Testis (tissue), 2 donors: ENCODE measurements around the gene SOX8.

Experiments
- POLR2A ChIP-seq: fragments of 450-650 bp; IDR thresholded peaks from one replicate; pipeline ENCODE4 v1.6.1; 2017; ENCODE audit warnings: antibody characterized with exemption, mild to moderate bottlenecking, moderate library complexity
- TF ChIP-seq, protein P1 (sequence below), 3 experiments: fragments of 450-650 bp in 2 of 3; fragments of 200-600 bp in 1 of 3; sonication (generic) in 1 of 3; IDR thresholded peaks; one replicate each; pipeline ENCODE4 v1.5.1; 2016 to 2019; ENCODE audit warnings: antibody characterized with exemption in 3 of 3, mild to moderate bottlenecking in 2 of 3, moderate library complexity in 1 of 3

DNA sequence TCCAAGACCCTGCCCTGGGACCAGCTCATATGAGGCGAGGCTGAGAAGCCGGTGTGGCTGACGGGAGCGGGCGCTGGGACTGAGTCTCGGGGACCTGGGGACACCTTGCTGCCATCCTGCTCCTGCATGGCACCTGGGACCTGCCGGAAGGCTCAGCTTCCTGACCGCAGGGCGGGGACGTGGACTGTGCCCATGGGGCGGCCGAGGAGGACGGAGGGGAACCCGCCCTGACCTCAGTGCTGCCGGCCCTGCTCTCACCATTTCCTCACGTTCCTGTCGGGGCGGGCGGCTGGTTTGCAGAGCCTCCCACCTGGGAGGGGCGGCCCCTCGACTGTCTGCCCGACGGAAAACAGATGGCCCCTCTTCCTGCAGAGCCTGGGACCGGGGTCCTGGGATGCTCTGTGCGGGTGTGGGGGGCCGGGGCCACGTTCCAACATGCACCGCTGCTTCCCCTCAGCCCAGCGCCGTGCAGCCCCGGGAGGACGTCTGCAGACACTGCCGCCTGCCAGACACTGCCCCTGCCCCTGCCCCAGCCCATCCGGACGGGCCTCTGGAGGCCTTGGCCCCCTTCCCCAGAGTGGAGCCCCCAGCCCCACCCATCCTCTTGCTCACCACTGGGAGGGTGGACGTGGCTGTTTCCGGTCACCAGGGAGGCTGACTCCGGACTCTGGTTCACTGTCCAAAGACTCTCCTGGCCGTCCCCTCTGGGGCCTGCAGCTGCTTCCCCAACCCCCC is 47.1 kb downstream of the SOX8 start:
- TF ChIP-seq, protein P1, sequence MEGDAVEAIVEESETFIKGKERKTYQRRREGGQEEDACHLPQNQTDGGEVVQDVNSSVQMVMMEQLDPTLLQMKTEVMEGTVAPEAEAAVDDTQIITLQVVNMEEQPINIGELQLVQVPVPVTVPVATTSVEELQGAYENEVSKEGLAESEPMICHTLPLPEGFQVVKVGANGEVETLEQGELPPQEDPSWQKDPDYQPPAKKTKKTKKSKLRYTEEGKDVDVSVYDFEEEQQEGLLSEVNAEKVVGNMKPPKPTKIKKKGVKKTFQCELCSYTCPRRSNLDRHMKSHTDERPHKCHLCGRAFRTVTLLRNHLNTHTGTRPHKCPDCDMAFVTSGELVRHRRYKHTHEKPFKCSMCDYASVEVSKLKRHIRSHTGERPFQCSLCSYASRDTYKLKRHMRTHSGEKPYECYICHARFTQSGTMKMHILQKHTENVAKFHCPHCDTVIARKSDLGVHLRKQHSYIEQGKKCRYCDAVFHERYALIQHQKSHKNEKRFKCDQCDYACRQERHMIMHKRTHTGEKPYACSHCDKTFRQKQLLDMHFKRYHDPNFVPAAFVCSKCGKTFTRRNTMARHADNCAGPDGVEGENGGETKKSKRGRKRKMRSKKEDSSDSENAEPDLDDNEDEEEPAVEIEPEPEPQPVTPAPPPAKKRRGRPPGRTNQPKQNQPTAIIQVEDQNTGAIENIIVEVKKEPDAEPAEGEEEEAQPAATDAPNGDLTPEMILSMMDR (IDR thresholded peaks at IDR 0.05): no peak
- no peak for TF ChIP-seq POLR2A
